GM12891 (cell line): Measurements from ENCODE around the gene POLR2J.

Experiments used
- PAX5 ChIP-seq: IDR thresholded peaks from 2 replicates; pipeline ENCODE4 v1.6.1; 2011; ENCODE audit warnings: low read length, moderate library complexity, mild to moderate bottlenecking; ENCODE audit not compliant: insufficient read depth, severe bottlenecking
- POLR2A ChIP-seq: IDR thresholded peaks from 2 replicates; pipeline ENCODE4 v1.6.1; 2011; ENCODE audit warnings: low read depth, low read length, control low read depth
- POLR2AphosphoS5 ChIP-seq: IDR thresholded peaks from 2 replicates; pipeline ENCODE4 v1.6.1; 2011; ENCODE audit warnings: low read depth, low read length, control low read depth
- POU2F2 ChIP-seq: IDR thresholded peaks from 2 replicates; pipeline ENCODE4 v1.6.1; 2011; ENCODE audit warnings: low read depth, mild to moderate bottlenecking, control low read depth, low read length, moderate library complexity
- SPI1 ChIP-seq: IDR thresholded peaks from 2 replicates; pipeline ENCODE4 v1.6.1; 2011; ENCODE audit warnings: low read depth, low read length, control low read depth
- TAF1 ChIP-seq: IDR thresholded peaks from 2 replicates; pipeline ENCODE4 v1.6.1; 2011; ENCODE audit warnings: low read depth, low read length, control low read depth

DNA sequence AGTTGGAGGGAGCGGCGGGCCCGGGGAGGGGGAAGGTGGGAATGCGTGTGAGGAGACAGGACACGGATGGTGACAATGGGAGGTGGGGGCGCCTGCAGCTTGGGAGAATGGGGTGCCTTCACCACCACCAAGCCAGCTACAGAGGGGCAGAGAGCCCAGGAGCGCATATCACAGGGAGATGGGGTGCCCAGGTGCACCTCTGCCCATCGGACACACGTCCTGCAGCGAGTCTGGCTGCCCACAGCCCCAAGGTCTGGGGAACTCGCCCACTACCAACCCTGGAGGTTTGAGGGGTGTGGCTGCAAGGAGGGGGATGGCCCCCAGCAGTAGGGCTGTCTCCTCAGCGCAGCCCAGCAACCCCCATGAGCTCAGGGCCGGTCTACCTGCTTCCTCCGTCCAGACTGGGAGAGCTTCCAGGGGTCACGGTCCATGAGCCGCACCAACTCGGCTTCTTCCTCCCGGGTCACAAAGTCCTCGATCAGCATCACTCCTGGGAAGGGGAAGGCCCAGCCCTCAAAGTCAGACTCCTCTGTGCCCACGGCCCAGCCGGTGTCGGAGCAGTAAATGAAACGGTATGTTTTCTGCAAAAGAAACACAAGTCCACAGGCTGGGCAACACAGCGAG lies 19.4 kb downstream of the POLR2J start:
- TF ChIP-seq POLR2AphosphoS5 (no peak), POLR2A (no peak), TAF1 (no peak), SPI1 (no peak), POU2F2 (no peak), PAX5 (no peak)
